CD4-positive, alpha-beta memory T cell (primary cell): ENCODE measurements around the gene NUCKS1. TPM values are rescaled to one million over a fixed set of nuclear protein-coding genes. Genes with fewer than 3 reads are reported as not detected.

Experiments used
- CTCF ChIA-PET: fragments of 350-600 bp; sonication (Branson Sonifier 250); formaldehyde crosslinking; loops from one replicate; lab custom pipeline; 2021; ENCODE audit warnings: inconsistent platforms; ENCODE audit not compliant: partially characterized antibody; lab: Charles Lee
- POLR2A ChIA-PET: fragments of 350-600 bp; sonication (Branson Sonifier 250); formaldehyde crosslinking; loops from one replicate; lab custom pipeline; 2021; ENCODE audit not compliant: partially characterized antibody; lab: Charles Lee
- DNase-seq, 5 donors: peaks; one replicate each; pipeline versions ENCODE4 v3.0.0 to v3.0.0-alpha.2; 2020 to 2022; ENCODE audit warnings: mixed read lengths in 1 of 5
- H3K27ac ChIP-seq: one replicate; pipeline ENCODE4 v1.7.0; 2013; ENCODE audit warnings: low read depth, low read length
- H3K27me3 ChIP-seq: 2 replicates; pipeline ENCODE4 v1.7.0; 2013; ENCODE audit warnings: mild to moderate bottlenecking, low read length, moderate library complexity; ENCODE audit not compliant: insufficient read depth
- H3K36me3 ChIP-seq: 2 replicates; pipeline ENCODE4 v1.7.0; 2013; ENCODE audit warnings: mild to moderate bottlenecking, low read length, moderate library complexity; ENCODE audit not compliant: insufficient read depth
- H3K4me1 ChIP-seq: 2 replicates; pipeline ENCODE4 v1.7.0; 2013; ENCODE audit warnings: mild to moderate bottlenecking, low read length, moderate library complexity; ENCODE audit not compliant: insufficient read depth
- H3K4me3 ChIP-seq, 2 donors: one replicate each; pipeline ENCODE4 v1.7.0; 2013; ENCODE audit warnings: low read length in 2 of 2, mild to moderate bottlenecking in 1 of 2
- H3K9me3 ChIP-seq, 2 donors: one replicate each; pipeline ENCODE4 v1.7.0; 2013; ENCODE audit warnings: low read length in 2 of 2, control low read depth in 1 of 2; ENCODE audit not compliant: control insufficient read depth in 1 of 2
- H3K27ac Mint-ChIP-seq, 7 donors: one replicate each; pipeline ENCODE4 v1.8.0; 2020 to 2021; ENCODE audit warnings: mixed read lengths in 7 of 7, mild to moderate bottlenecking in 6 of 7, inconsistent platforms in 3 of 7, moderate library complexity in 3 of 7
- H3K27me3 Mint-ChIP-seq, 2 donors: one replicate each; pipeline ENCODE4 v1.8.0; 2020 to 2021; ENCODE audit warnings: mixed read lengths in 2 of 2
- H3K36me3 Mint-ChIP-seq, 2 donors: one replicate each; pipeline ENCODE4 v1.8.0; 2020 to 2021; ENCODE audit warnings: mixed read lengths in 2 of 2, inconsistent platforms in 1 of 2, mild to moderate bottlenecking in 1 of 2
- H3K4me1 Mint-ChIP-seq, 4 donors: one replicate each; pipeline ENCODE4 v1.8.0; 2020 to 2021; ENCODE audit warnings: mixed read lengths in 4 of 4, mild to moderate bottlenecking in 1 of 4
- H3K4me3 Mint-ChIP-seq, 8 donors: one replicate each; pipeline ENCODE4 v1.8.0; 2020 to 2021; ENCODE audit warnings: mixed read lengths in 8 of 8, mild to moderate bottlenecking in 7 of 8, moderate library complexity in 6 of 8, inconsistent platforms in 3 of 8
- H3K9me3 Mint-ChIP-seq, 8 donors: one replicate each; pipeline ENCODE4 v1.8.0; 2020 to 2021; ENCODE audit warnings: mixed read lengths in 8 of 8, mild to moderate bottlenecking in 5 of 8, inconsistent platforms in 3 of 8, moderate library complexity in 1 of 8
- intact Hi-C: fragments of 100-400 bp; cut with micrococcal nuclease; formaldehyde crosslinking; loops from one replicate; pipeline ENCODE4 v1.15.1; 2023
- polyA plus RNA-seq, 2 donors: library from polyadenylated mRNA; unstranded; fragments of 300-500 nt; fragmentation: Illumina TruSeq; gene quantifications; one replicate each; pipeline ENCODE4 v1.2.3, GENCODE V29; 2021
- total RNA-seq, 2 experiments: library from RNA; stranded (reverse); gene quantifications; one replicate each; pipeline ENCODE4 v1.2.3, GENCODE V29; 2021

NUCKS1 gene
- total and polyA plus RNA-seq, 4 experiments from 2014 or later: 9.0 to 117 (median 62.2) TPM

GRCh38 chr1:205672970-205673369 lies 77.0 kb downstream of the NUCKS1 start:
- Mint-ChIP-seq H3K4me1 (peaks cover 0 to 6% (median 0%) of the 10 kb centered on the region in 4 donors), H3K4me3 (no peak overlapping the region), H3K36me3 (no peaks in the 10 kb centered on the region), H3K9me3 (no peaks in the 10 kb centered on the region), H3K27me3 (peaks cover 22 to 30% of the 10 kb centered on the region in 2 donors), H3K27ac (no peak overlapping the region)
- intact Hi-C loops: no loop called here
- H3K27ac ChIP-seq: no peak overlapping the region
- no peak for DNase-seq
- ChIA-PET POLR2A (no interaction called here), CTCF (no interaction called here)
- no peaks in the 10 kb centered on the region for H3K9me3 ChIP-seq
- H3K36me3 ChIP-seq: no peaks in the 10 kb centered on the region
- no peaks in the 10 kb centered on the region for H3K4me1 ChIP-seq
- H3K27me3 ChIP-seq: peaks cover 5% of the 10 kb centered on the region
- no peak overlapping the region for H3K4me3 ChIP-seq

DNA sequence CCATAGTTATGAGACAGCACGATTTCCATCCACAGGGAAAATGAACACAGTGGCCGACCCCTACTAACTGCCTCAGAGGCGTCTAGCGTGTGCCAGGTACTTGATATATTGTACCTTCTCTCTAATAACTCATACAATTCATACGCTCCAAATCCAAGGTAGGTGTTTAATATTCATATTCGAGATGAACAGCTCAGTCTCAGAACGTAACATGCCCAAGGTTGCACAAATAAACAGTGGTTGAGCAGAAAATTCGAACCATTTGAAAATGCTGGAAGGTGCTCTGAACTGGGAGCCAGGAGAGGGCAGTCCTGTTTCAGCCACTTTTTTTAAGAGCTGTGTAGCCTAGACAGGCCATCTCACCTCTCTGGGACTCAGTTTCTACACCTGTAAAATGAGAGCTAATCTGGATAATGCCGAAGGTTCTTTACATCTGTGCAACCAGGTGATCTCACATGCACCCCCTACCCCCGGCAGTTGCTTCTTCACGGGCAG lies 77.5 kb downstream of the NUCKS1 start:
- H3K27ac Mint-ChIP-seq: no peak overlapping the region
- no peaks in the 10 kb centered on the region for H3K9me3 Mint-ChIP-seq
- peaks cover 0 to 6% (median 0%) of the 10 kb centered on the region in 4 donors for H3K4me1 Mint-ChIP-seq
- no peak overlapping the region for H3K27ac ChIP-seq
- peak overlapping the region in 1 of 8 donors; percentile 41 for H3K4me3 Mint-ChIP-seq
- peaks cover 25 to 31% of the 10 kb centered on the region in 2 donors for H3K27me3 Mint-ChIP-seq
- H3K36me3 ChIP-seq: no peaks in the 10 kb centered on the region
- intact Hi-C loops: no loop called here
- ChIA-PET CTCF (interaction anchor here (1.9 kb wide), 1 partner anchor 14 kb away, joined by 7 read pairs; no protein-coding TSS in a partner anchor), POLR2A (no interaction called here)
- H3K9me3 ChIP-seq: no peaks in the 10 kb centered on the region
- peaks cover 5% of the 10 kb centered on the region for H3K27me3 ChIP-seq
- H3K4me3 ChIP-seq: no peak overlapping the region
- no peak for DNase-seq
- no peaks in the 10 kb centered on the region for H3K4me1 ChIP-seq
- no peaks in the 10 kb centered on the region for H3K36me3 Mint-ChIP-seq

- Mint-ChIP-seq H3K36me3 (no peaks in the 10 kb centered on the region), H3K4me3 (no peak overlapping the region), H3K9me3 (no peaks in the 10 kb centered on the region), H3K27me3 (peaks cover 22 to 24% of the 10 kb centered on the region in 2 donors), H3K27ac (no peak overlapping the region), H3K4me1 (peaks cover 0 to 6% (median 0%) of the 10 kb centered on the region in 4 donors)
- Histone ChIP-seq H3K4me3 (no peak overlapping the region), H3K36me3 (no peaks in the 10 kb centered on the region), H3K27ac (no peak overlapping the region), H3K4me1 (no peaks in the 10 kb centered on the region), H3K27me3 (peaks cover 2% of the 10 kb centered on the region), H3K9me3 (no peaks in the 10 kb centered on the region)
- DNase-seq: no peak
- POLR2A ChIA-PET: no interaction called here
- CTCF ChIA-PET: interaction anchor here (0.6 to 3.7 kb wide), 4 partner anchors 12 to 237 kb away, joined by 3 to 14 read pairs (median 5); no protein-coding TSS in a partner anchor
- intact Hi-C loops: no loop called here
These were observed 79.2 kb downstream of the NUCKS1 start for GRCh38 chr1:205670611-205671430.

DNA sequence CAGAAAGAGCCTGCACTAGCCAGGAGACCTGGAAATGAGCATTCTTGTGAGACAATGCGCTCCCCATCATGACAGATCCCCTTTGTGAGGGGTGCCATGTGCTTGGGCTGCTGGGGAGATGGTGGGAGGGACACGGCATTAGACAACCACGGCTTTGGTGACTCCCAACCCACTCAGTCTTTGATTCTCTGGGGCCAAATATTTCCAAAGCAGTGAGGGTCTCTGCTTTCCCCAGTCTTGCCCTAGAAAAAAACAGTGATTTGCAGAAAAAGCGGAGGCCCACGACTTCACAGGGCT lies 79.9 kb downstream of the NUCKS1 start:
- CTCF ChIA-PET: interaction anchor here (0.9 to 3.7 kb wide), 3 partner anchors 12 to 237 kb away, joined by 3 to 14 read pairs (median 5); no protein-coding TSS in a partner anchor

DNA sequence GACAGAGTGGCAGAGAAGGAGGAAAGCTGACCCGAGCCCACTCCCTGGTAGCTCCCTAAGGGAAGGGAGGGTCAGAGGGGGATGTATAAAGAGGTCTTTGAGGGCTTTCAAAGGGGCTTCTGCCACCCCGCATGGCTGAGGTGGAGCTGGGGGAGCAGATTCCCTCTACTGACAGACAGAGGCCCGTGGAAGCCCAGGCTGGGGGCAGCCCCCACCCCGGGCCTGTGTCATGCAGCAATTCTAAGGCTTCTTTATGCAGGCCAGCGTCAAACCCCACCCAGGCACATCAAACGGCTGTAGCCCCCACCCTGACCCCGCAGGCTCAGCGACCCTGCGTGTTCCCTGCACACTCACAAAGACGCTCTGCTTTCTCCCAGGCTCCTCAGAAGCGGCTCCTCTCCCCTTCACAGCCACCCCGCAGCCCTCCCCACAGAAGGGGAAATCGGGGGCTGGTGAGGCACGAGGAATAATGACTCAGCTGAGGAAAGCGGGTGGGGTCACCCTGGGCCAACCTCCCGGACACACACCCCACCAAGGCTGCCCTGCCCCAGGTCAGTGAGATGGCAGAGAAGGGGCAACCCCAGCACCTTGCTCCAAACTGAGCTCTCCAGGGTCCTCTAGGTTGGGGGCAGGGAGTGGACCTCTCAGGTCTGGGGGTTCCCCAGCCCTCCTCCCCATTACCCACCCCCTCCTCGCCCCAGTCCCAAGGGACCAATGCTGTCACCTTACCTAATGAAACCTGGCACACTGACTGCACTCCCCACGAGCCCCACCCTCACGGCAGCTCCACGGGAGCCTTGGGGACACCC lies 80.4 kb downstream of the NUCKS1 start:
- no peaks in the 10 kb centered on the region for H3K36me3 ChIP-seq
- H3K36me3 Mint-ChIP-seq: no peaks in the 10 kb centered on the region
- no peak overlapping the region for H3K27ac ChIP-seq
- CTCF ChIA-PET: interaction anchor here (0.9 to 3.7 kb wide), 4 partner anchors 9 to 238 kb away, joined by 3 to 14 read pairs (median 4); no protein-coding TSS in a partner anchor
- H3K4me3 Mint-ChIP-seq: no peak overlapping the region
- H3K4me3 ChIP-seq: no peak overlapping the region
- intact Hi-C loops: no loop called here
- POLR2A ChIA-PET: no interaction called here
- H3K9me3 ChIP-seq: no peaks in the 10 kb centered on the region
- no peaks in the 10 kb centered on the region for H3K4me1 ChIP-seq
- no peaks in the 10 kb centered on the region for H3K9me3 Mint-ChIP-seq
- no peaks in the 10 kb centered on the region for H3K27me3 ChIP-seq
- peaks cover 17 to 21% of the 10 kb centered on the region in 2 donors for H3K27me3 Mint-ChIP-seq
- peak overlapping the region in 1 of 7 donors; percentile 57 for H3K27ac Mint-ChIP-seq
- peaks cover 0 to 6% (median 2%) of the 10 kb centered on the region in 4 donors for H3K4me1 Mint-ChIP-seq
- DNase-seq: no peak

More for the DNA sequence above, 79.9 kb downstream of the NUCKS1 start:
- intact Hi-C loops: no loop called here
- no peak overlapping the region for H3K4me3 Mint-ChIP-seq
- no peaks in the 10 kb centered on the region for H3K9me3 Mint-ChIP-seq
- Histone ChIP-seq H3K27ac (no peak overlapping the region), H3K4me3 (no peak overlapping the region), H3K36me3 (no peaks in the 10 kb centered on the region), H3K4me1 (no peaks in the 10 kb centered on the region), H3K9me3 (no peaks in the 10 kb centered on the region), H3K27me3 (no peaks in the 10 kb centered on the region)
- POLR2A ChIA-PET: no interaction called here
- no peak for DNase-seq
- no peaks in the 10 kb centered on the region for H3K36me3 Mint-ChIP-seq
- H3K4me1 Mint-ChIP-seq: peaks cover 0 to 6% (median 2%) of the 10 kb centered on the region in 4 donors
- H3K27me3 Mint-ChIP-seq: peaks cover 17 to 21% of the 10 kb centered on the region in 2 donors
- H3K27ac Mint-ChIP-seq: no peak overlapping the region

GRCh38 chr1:205668951-205669340 lies 81.0 kb downstream of the NUCKS1 start:
- Histone ChIP-seq H3K36me3 (no peaks in the 10 kb centered on the region), H3K4me1 (no peaks in the 10 kb centered on the region), H3K27me3 (no peaks in the 10 kb centered on the region), H3K27ac (no peak overlapping the region), H3K9me3 (no peaks in the 10 kb centered on the region), H3K4me3 (no peak overlapping the region)
- Mint-ChIP-seq H3K9me3 (no peaks in the 10 kb centered on the region), H3K27ac (peak overlapping the region in 1 of 7 donors; percentile 57), H3K4me3 (no peak overlapping the region), H3K36me3 (no peaks in the 10 kb centered on the region), H3K27me3 (peaks cover 17 to 19% of the 10 kb centered on the region in 2 donors), H3K4me1 (peaks cover 0 to 6% (median 2%) of the 10 kb centered on the region in 4 donors)
- ChIA-PET POLR2A (no interaction called here), CTCF (interaction anchor here (1.0 to 3.7 kb wide), 4 partner anchors 10 to 43 kb away, joined by 3 to 14 read pairs (median 4); no protein-coding TSS in a partner anchor)
- intact Hi-C loops: no loop called here
- no peak for DNase-seq
